Stomach smooth muscle (tissue), 2 donors: ENCODE results near the gene DDX19B.
A peak's percentile ranks its signal among the peaks of the same experiment; 100 is the strongest.
"Not testable (repeated sequence)": the region's sequence is repeated elsewhere in the genome, so short reads cannot be mapped to it uniquely, and the experiment has no call there.

Source experiments
- H3K27ac ChIP-seq: one replicate; pipeline ENCODE4 v1.7.0; 2013; ENCODE audit warnings: mild to moderate bottlenecking, low read length, inconsistent platforms
- H3K27me3 ChIP-seq, 2 donors: one replicate each; pipeline ENCODE4 v1.7.0; 2013; ENCODE audit warnings: low read length in 2 of 2; ENCODE audit not compliant: insufficient read depth in 2 of 2, control insufficient read depth in 1 of 2
- H3K36me3 ChIP-seq, 2 donors: one replicate each; pipeline ENCODE4 v1.7.0; 2013; ENCODE audit warnings: low read length in 2 of 2; ENCODE audit not compliant: control insufficient read depth in 2 of 2, insufficient read depth in 2 of 2
- H3K4me1 ChIP-seq: one replicate; pipeline ENCODE4 v1.7.0; 2013; ENCODE audit warnings: low read length; ENCODE audit not compliant: control insufficient read depth, insufficient read depth
- H3K4me3 ChIP-seq, 2 donors: one replicate each; pipeline ENCODE4 v1.7.0; 2013; ENCODE audit warnings: low read length in 2 of 2
- H3K9ac ChIP-seq, 2 donors: one replicate each; pipeline ENCODE4 v1.7.0; 2013; ENCODE audit warnings: low read length in 2 of 2, mild to moderate bottlenecking in 1 of 2
- H3K9me3 ChIP-seq, 2 donors: one replicate each; pipeline ENCODE4 v1.7.0; 2013; ENCODE audit warnings: low read length in 2 of 2; ENCODE audit not compliant: control insufficient read depth in 2 of 2
- donor health status: healthy.
- donor health status: Pancreatic carcinoma.

Gene DDX19B

DNA sequence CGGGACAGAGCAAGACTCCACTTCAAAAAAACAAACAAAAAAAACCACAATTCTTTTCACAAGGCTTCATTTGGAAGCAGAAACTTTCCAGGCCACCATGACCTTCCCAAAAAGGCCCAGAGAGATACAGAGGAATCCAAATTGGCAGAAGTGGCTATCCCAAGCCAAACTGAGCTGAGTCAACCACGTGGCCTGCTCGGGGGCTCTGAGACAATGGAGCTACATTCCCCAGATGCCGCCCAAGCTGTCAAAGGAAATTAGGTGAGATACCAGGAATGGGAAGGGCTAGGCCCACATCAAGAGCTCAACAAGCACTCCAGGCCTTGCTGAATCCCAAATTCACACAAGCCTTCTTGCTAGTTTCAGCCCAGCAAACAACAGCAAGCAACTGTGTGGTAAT lies 41.6 kb upstream of the DDX19B start:
- H3K36me3 ChIP-seq, result peaks cover 73 to 76% of the 10 kb centered on the region in 2 donors
- no peak overlapping the region for H3K27ac ChIP-seq

GRCh38 chr16:70258065-70258464 lies 40.9 kb upstream of the DDX19B start:
- Histone ChIP-seq H3K4me3 (no peak overlapping the region), H3K9me3 (no peaks in the 10 kb centered on the region), H3K4me1 (no peaks in the 10 kb centered on the region), H3K27ac (no peak overlapping the region), H3K27me3 (no peaks in the 10 kb centered on the region), H3K36me3 (peaks cover 70 to 74% of the 10 kb centered on the region in 2 donors), H3K9ac (no peak overlapping the region)

More for the DNA sequence above, 41.6 kb upstream of the DDX19B start:
- no peak overlapping the region for H3K4me3 ChIP-seq
- no peaks in the 10 kb centered on the region for H3K9me3 ChIP-seq
- no peak overlapping the region for H3K9ac ChIP-seq
- no peaks in the 10 kb centered on the region for H3K4me1 ChIP-seq
- H3K27me3 ChIP-seq, result no peaks in the 10 kb centered on the region

DNA sequence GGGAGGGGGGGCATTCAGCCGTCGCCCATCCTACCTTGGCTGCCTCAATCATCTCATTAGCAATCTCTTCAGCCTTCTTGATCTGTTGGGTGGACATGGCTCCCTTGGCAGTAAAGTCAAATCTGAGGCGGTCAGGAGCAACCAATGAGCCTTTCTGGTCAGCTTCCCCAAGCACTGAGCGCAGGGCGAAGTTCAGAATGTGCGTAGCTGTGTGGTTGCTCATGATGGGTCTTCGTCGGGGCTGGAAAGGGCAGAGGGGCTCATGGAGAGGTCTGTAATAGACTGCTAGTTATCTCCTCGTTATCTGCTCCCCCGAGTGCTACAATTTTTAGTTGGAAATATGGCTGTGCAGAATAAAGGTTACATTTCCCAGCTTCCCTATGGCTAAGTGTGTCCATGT lies 40.0 kb upstream of the DDX19B start:
- Histone ChIP-seq H3K27me3 (no peaks in the 10 kb centered on the region), H3K9me3 (no peaks in the 10 kb centered on the region), H3K9ac (no peak overlapping the region), H3K4me1 (no peaks in the 10 kb centered on the region), H3K27ac (no peak overlapping the region), H3K4me3 (no peak overlapping the region), H3K36me3 (peaks cover 71% of the 10 kb centered on the region in 2 donors)

GRCh38 chr16:70259903-70260302 lies 39.1 kb upstream of the DDX19B start:
- H3K27ac ChIP-seq, H3K27me3 ChIP-seq: not testable (repeated sequence)
- H3K36me3 ChIP-seq, result peaks cover 67 to 69% of the 10 kb centered on the region in 2 donors

GRCh38 chr16:70267516-70267915 lies 31.5 kb upstream of the DDX19B start:
- no peaks in the 10 kb centered on the region for H3K27me3 ChIP-seq
- no peak overlapping the region for H3K9ac ChIP-seq
- peaks cover 66 to 69% of the 10 kb centered on the region in 2 donors for H3K36me3 ChIP-seq

More at GRCh38 chr16:70259903-70260302, 39.1 kb upstream of the DDX19B start:
- H3K4me3 ChIP-seq, H3K9me3 ChIP-seq, H3K4me1 ChIP-seq, H3K9ac ChIP-seq: not testable (repeated sequence)

DNA sequence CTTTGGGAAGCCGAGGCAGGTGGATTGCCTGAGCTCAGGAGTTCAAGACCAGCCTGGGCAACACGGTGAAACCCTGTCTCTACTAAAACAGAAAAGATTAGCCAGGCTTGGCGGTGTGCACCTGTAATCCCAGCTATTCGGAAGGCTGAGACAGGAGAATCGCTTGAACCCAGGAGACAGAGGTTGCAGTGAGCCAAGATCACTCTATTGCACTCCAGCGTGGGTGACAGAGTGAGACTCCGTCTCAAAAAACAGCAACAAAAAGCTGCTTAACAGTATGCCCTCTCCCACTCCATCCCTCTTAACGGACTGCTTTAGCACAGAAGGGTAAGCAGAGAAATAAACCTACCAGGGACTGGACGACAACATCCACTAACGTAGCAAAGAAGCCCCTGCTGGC lies 31.1 kb upstream of the DDX19B start:
- H3K27me3 ChIP-seq, H3K9ac ChIP-seq, H3K27ac ChIP-seq, H3K9me3 ChIP-seq, H3K4me3 ChIP-seq, H3K4me1 ChIP-seq: not testable (repeated sequence)
- peaks cover 64 to 72% of the 10 kb centered on the region in 2 donors for H3K36me3 ChIP-seq

More at GRCh38 chr16:70267516-70267915, 31.5 kb upstream of the DDX19B start:
- Histone ChIP-seq H3K27ac (no peak overlapping the region), H3K4me1 (no peaks in the 10 kb centered on the region), H3K9me3 (no peaks in the 10 kb centered on the region), H3K4me3 (no peak overlapping the region)

- H3K4me3 ChIP-seq, result no peak overlapping the region
- peaks cover 58 to 60% of the 10 kb centered on the region in 2 donors for H3K36me3 ChIP-seq
- no peaks in the 10 kb centered on the region for H3K4me1 ChIP-seq
- no peak overlapping the region for H3K27ac ChIP-seq
- no peaks in the 10 kb centered on the region for H3K27me3 ChIP-seq
- no peak overlapping the region for H3K9ac ChIP-seq
- H3K9me3 ChIP-seq, result no peaks in the 10 kb centered on the region
Observed at GRCh38 chr16:70269471-70269870, 29.5 kb upstream of the DDX19B start.

- H3K4me1 ChIP-seq, result no peaks in the 10 kb centered on the region
- peaks cover 51 to 53% of the 10 kb centered on the region in 2 donors for H3K36me3 ChIP-seq
- no peaks in the 10 kb centered on the region for H3K27me3 ChIP-seq
- H3K9ac ChIP-seq, result no peak overlapping the region
- H3K27ac ChIP-seq, result no peak overlapping the region
- H3K9me3 ChIP-seq, result no peaks in the 10 kb centered on the region
- no peak overlapping the region for H3K4me3 ChIP-seq
Observed at GRCh38 chr16:70270176-70270575, 28.8 kb upstream of the DDX19B start.

DNA sequence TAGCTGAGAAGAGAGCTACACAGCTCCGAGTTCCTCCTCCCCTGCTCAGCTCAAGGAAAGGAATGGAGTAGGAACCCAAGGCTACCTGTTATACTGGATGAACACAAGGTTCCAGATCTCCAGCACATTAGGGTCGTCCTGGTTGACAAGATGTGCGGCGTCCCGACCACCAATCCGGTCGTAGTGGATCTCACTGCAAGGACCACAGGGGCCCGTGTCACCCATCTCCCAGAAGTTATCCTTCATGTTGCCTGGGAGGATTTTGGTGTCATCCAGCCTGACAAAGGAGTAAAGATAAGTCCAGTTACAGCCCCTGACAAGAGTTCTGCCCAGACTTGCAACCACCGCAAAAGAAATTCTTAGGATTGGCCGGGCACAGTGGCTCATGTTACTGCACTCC lies 27.3 kb upstream of the DDX19B start:
- H3K9ac ChIP-seq, result no peak overlapping the region
- H3K36me3 ChIP-seq, result peaks cover 47 to 52% of the 10 kb centered on the region in 2 donors
- no peak overlapping the region for H3K27ac ChIP-seq
- no peak overlapping the region for H3K4me3 ChIP-seq
- no peaks in the 10 kb centered on the region for H3K9me3 ChIP-seq
- H3K4me1 ChIP-seq, result no peaks in the 10 kb centered on the region
- H3K27me3 ChIP-seq, result no peaks in the 10 kb centered on the region

DNA sequence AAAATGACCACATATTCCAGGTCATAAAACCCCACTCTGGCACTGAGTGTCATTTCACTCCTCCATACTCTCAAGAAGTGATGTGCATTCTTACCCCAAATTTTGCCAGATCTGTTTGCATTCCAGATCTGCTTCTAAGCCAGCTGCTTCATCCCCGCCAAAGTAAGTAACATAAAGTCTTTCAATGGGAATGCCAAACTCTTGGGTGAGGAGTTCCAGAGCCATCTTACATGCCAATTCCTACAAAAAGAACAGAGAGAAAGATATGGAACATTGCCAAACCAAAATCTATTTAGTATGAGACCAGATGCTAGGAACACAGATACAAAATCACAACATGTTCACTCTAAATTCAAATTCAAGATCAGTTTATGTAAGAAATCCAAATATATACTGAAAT lies 22.6 kb upstream of the DDX19B start:
- Histone ChIP-seq H3K9ac (no peak overlapping the region), H3K27ac (no peak overlapping the region), H3K4me3 (no peak overlapping the region), H3K4me1 (no peaks in the 10 kb centered on the region), H3K27me3 (no peaks in the 10 kb centered on the region), H3K36me3 (peaks cover 31 to 40% of the 10 kb centered on the region in 2 donors), H3K9me3 (no peaks in the 10 kb centered on the region)

GRCh38 chr16:70287304-70287971 lies 11.5 kb upstream of the DDX19B start:
- not testable (repeated sequence) for H3K9me3 ChIP-seq, H3K27ac ChIP-seq
- H3K4me3 ChIP-seq, result peak overlapping the region in 1 of 2 donors; percentile 3

More at GRCh38 chr16:70287304-70287971, 11.5 kb upstream of the DDX19B start:
- H3K36me3 ChIP-seq, result peaks cover 9 to 11% of the 10 kb centered on the region in 2 donors
- not testable (repeated sequence) for H3K4me1 ChIP-seq, H3K9ac ChIP-seq, H3K27me3 ChIP-seq
